G401.6 (cell line): ENCODE results near the gene FEZF1.

Source experiments
- FAIRE-seq: peaks from 2 replicates; lab custom pipeline; 2012; peaks lifted over from hg19 to GRCh38; lab: Jason Lieb, UNC

Gene FEZF1

GRCh38 chr7:122304319-122304975 lies at the start of gene FEZF1:
TSS of gene FEZF1 (minus strand) at chr7:122304750. CDS start at chr7:122304437, 313 bp downstream.
- no peak for FAIRE-seq

GRCh38 chr7:122352454-122352853 lies 47.9 kb upstream of the FEZF1 start:
- FAIRE-seq, result no peak

- no peak for FAIRE-seq
Observed at GRCh38 chr7:122350701-122351100, 46.2 kb upstream of the FEZF1 start.

GRCh38 chr7:122344303-122344620 lies 39.7 kb upstream of the FEZF1 start:
- FAIRE-seq, result no peak

GRCh38 chr7:122343601-122344302 lies 39.2 kb upstream of the FEZF1 start:
- FAIRE-seq, result no peak

GRCh38 chr7:122340427-122340826 lies 35.9 kb upstream of the FEZF1 start:
- FAIRE-seq, result no peak

GRCh38 chr7:122339145-122339904 lies 34.8 kb upstream of the FEZF1 start:
- no peak for FAIRE-seq

- FAIRE-seq, result no peak
Observed at GRCh38 chr7:122337011-122337410, 32.5 kb upstream of the FEZF1 start.

- FAIRE-seq, result no peak
Observed at GRCh38 chr7:122329145-122329802, 24.7 kb upstream of the FEZF1 start.

- no peak for FAIRE-seq
Observed at GRCh38 chr7:122327969-122328368, 23.4 kb upstream of the FEZF1 start.

- no peak for FAIRE-seq
Observed at GRCh38 chr7:122316467-122317388, 12.2 kb upstream of the FEZF1 start.

GRCh38 chr7:122315507-122316466 lies 11.2 kb upstream of the FEZF1 start:
- no peak for FAIRE-seq

- no peak for FAIRE-seq
Observed at GRCh38 chr7:122314284-122314683, 9.7 kb upstream of the FEZF1 start.

- FAIRE-seq, result no peak
Observed at GRCh38 chr7:122312789-122313188, 8.2 kb upstream of the FEZF1 start.

GRCh38 chr7:122311734-122312450 lies 7.3 kb upstream of the FEZF1 start:
- no peak for FAIRE-seq

GRCh38 chr7:122311050-122311700 lies 6.6 kb upstream of the FEZF1 start:
- FAIRE-seq, result no peak

GRCh38 chr7:122310119-122311021 lies 5.8 kb upstream of the FEZF1 start:
- no peak for FAIRE-seq

GRCh38 chr7:122309421-122309820 lies 4.9 kb upstream of the FEZF1 start:
- FAIRE-seq, result no peak
